Measurements from ENCODE around the gene ZBTB18.

The ZBTB18 gene

DNA sequence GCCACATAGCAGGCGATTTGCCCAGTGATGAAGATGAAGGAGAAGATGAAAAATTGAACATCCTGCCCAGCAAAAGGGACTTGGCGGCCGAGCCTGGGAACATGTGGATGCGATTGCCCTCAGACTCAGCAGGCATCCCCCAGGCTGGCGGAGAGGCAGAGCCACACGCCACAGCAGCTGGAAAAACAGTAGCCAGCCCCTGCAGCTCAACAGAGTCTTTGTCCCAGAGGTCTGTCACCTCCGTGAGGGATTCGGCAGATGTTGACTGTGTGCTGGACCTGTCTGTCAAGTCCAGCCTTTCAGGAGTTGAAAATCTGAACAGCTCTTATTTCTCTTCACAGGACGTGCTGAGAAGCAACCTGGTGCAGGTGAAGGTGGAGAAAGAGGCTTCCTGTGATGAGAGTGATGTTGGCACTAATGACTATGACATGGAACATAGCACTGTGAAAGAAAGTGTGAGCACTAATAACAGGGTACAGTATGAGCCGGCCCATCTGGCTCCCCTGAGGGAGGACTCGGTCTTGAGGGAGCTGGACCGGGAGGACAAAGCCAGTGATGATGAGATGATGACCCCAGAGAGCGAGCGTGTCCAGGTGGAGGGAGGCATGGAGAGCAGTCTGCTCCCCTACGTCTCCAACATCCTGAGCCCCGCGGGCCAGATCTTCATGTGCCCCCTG is 3.3 kb downstream of the ZBTB18 start:
- Histone ChIP-seq H3K4me3 (ENCODE audit: low read length) (no peak overlapping the region), H3K9me3 (ENCODE audit: control insufficient read depth, low read length) (no peaks in the 10 kb centered on the region), H3K9ac (ENCODE audit: low read length) (no peak overlapping the region), H3K4me1 (ENCODE audit: control insufficient read depth, insufficient read depth, low read length) (no peaks in the 10 kb centered on the region), H3K27me3 (ENCODE audit: control insufficient read depth, insufficient read depth, low read length) (no peaks in the 10 kb centered on the region), H3K36me3 (ENCODE audit: control insufficient read depth, insufficient read depth, low read length) (no peaks in the 10 kb centered on the region)

DNA sequence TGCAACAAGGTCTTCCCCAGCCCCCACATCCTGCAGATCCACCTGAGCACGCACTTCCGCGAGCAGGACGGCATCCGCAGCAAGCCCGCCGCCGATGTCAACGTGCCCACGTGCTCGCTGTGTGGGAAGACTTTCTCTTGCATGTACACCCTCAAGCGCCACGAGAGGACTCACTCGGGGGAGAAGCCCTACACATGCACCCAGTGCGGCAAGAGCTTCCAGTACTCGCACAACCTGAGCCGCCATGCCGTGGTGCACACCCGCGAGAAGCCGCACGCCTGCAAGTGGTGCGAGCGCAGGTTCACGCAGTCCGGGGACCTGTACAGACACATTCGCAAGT is 3.8 kb downstream of the ZBTB18 start:
- no peak overlapping the region for H3K4me3 ChIP-seq (ENCODE audit: low read length)
- H3K4me1 ChIP-seq (ENCODE audit: control insufficient read depth, insufficient read depth, low read length), result no peaks in the 10 kb centered on the region
- H3K9me3 ChIP-seq (ENCODE audit: control insufficient read depth, low read length), result no peaks in the 10 kb centered on the region
- no peaks in the 10 kb centered on the region for H3K36me3 ChIP-seq (ENCODE audit: control insufficient read depth, insufficient read depth, low read length)
- H3K27me3 ChIP-seq (ENCODE audit: control insufficient read depth, insufficient read depth, low read length), result no peaks in the 10 kb centered on the region
- H3K9ac ChIP-seq (ENCODE audit: low read length), result no peak overlapping the region

DNA sequence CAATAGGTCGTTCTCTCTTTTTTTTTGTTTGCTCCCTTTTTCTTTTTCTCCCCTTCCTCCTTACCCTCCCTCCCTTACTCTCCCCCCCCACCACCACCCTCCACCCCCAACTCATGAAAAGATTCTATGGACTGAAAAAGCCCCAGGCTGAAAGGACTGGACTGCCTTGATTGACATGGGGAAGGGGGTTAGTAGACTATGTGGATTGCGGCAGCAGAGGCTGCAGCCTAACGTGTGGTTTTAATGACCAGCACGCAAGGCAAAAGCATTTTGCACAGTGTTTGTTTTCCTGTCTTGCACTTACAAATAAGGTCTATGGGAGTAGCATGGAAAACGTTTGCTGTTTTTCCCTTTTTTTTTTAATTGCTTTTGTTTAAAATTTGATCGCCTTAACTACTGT is 5.5 kb downstream of the ZBTB18 start:
- Histone ChIP-seq H3K4me1 (ENCODE audit: control insufficient read depth, insufficient read depth, low read length) (no peaks in the 10 kb centered on the region), H3K4me3 (ENCODE audit: low read length) (no peak overlapping the region), H3K9me3 (ENCODE audit: control insufficient read depth, low read length) (no peaks in the 10 kb centered on the region), H3K27me3 (ENCODE audit: control insufficient read depth, insufficient read depth, low read length) (no peaks in the 10 kb centered on the region), H3K9ac (ENCODE audit: low read length) (no peak overlapping the region), H3K36me3 (ENCODE audit: control insufficient read depth, insufficient read depth, low read length) (no peaks in the 10 kb centered on the region)

DNA sequence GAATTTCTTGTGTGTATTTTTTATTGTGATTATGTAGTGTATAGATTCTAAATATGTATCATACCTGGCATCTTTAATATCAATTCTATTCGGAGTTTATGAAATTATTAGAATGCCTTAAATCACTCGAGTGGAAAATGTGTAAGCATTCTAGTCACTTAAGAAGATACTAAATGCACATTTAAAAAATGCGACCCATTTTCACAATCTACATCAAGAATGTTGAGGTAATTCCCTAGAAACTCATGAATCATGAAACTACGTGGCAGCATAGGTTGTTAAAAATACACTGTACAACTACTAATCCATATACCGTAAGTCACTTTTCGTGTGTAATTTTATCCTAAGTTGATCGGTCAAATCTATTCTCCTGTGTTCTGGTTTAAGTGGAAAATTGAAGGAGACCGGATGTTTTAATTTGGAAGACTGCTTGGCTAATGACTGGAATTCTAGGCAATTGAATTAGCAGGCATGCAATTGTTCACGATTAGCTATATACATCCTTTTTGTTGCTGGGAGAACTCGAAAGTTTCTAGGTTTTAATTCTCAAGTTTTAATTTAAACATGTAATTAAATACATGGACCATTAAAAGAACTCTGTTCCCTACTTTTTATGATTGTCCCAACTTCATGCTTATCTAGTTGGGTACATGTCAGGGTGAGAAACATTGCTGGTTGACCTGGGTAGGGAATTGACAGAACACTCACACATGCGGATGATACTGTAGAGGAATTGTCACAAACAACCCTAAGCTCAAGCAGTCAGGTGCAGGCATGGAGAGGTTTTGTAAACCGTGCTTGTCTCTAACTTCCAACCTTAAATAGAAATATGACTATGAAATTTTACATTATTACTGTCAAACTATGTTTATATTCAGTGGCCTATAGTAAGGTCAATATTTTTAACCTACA is 6.6 kb downstream of the ZBTB18 start:
- Histone ChIP-seq H3K4me3 (ENCODE audit: low read length) (no peak overlapping the region), H3K27me3 (ENCODE audit: control insufficient read depth, insufficient read depth, low read length) (no peaks in the 10 kb centered on the region), H3K9me3 (ENCODE audit: control insufficient read depth, low read length) (no peaks in the 10 kb centered on the region), H3K4me1 (ENCODE audit: control insufficient read depth, insufficient read depth, low read length) (no peaks in the 10 kb centered on the region), H3K36me3 (ENCODE audit: control insufficient read depth, insufficient read depth, low read length) (no peaks in the 10 kb centered on the region), H3K9ac (ENCODE audit: low read length) (no peak overlapping the region)

DNA sequence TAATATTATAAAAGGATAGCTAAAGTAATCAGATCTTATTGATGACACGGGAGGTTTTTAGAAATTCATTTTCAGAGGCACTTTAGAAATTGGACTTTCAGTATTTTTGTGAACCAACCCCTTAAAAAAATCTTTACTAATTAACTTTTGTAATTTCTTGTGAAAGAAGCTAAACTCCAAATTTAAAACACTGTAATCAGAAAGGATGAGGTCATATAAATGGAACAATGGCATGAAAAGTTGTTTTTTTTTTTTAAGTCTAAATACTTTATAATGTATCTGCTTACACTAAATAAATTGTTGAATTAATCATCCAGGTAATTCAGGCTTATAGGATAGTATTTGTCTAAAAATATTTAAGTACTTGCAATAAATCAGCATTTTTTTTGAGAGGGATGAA is 9.0 kb downstream of the ZBTB18 start:
- no peaks in the 10 kb centered on the region for H3K36me3 ChIP-seq (ENCODE audit: control insufficient read depth, insufficient read depth, low read length)
- H3K4me1 ChIP-seq (ENCODE audit: control insufficient read depth, insufficient read depth, low read length), result peaks cover under 1% of the 10 kb centered on the region
- no peak overlapping the region for H3K4me3 ChIP-seq (ENCODE audit: low read length)
- H3K9ac ChIP-seq (ENCODE audit: low read length), result no peak overlapping the region
- H3K9me3 ChIP-seq (ENCODE audit: control insufficient read depth, low read length), result no peaks in the 10 kb centered on the region
- H3K27me3 ChIP-seq (ENCODE audit: control insufficient read depth, insufficient read depth, low read length), result no peaks in the 10 kb centered on the region

DNA sequence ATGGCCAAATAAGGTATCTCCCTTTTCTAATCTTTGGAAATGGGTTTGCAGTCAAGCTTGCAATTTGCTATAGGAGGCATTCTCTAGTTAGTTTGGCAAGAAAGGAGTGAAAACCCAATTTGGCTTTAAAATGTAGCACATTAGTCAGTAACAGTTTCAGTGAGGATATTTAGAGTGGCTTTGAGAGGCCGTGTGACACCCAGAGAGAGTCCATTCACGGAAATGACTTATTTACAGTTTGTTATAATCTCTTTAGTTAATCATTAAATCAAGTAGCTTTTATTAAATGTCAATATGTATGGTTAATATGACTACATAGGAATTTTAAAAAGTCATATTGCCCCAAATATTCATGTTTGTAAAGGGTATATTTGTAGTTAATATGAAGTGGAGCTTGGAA is 9.6 kb downstream of the ZBTB18 start:
- Histone ChIP-seq H3K36me3 (ENCODE audit: control insufficient read depth, insufficient read depth, low read length) (no peaks in the 10 kb centered on the region), H3K9me3 (ENCODE audit: control insufficient read depth, low read length) (no peaks in the 10 kb centered on the region), H3K4me3 (ENCODE audit: low read length) (no peak overlapping the region), H3K27me3 (ENCODE audit: control insufficient read depth, insufficient read depth, low read length) (no peaks in the 10 kb centered on the region), H3K9ac (ENCODE audit: low read length) (no peak overlapping the region), H3K4me1 (ENCODE audit: control insufficient read depth, insufficient read depth, low read length) (peaks cover 6% of the 10 kb centered on the region)

DNA sequence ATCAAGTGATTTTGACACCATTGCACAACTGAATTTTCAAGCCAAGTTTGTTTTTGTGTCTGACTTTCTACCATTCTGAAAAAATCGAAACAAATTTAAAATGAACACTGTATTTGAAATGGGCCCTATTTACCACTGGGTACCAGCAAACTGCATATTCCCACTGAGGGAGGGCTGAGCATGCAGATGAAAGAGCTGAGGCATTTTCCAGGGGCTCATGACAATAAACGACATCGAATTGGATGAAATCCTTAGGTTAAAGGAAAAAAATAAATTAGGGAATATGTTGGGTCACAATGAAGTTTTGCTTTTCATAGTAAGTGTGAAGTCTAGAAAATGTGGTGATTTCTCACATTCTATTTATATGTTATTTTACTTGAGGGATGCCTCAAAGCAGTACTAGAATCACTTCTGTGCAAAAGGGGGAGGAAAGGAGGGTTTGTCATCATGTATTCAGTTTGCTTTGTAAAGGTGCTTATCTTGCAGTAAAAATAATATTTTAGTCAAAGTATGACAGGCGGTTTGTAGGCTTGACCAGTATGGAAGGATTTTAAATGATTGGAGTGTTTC is 11.2 kb downstream of the ZBTB18 start:
- Histone ChIP-seq H3K9me3 (ENCODE audit: control insufficient read depth, low read length) (no peaks in the 10 kb centered on the region), H3K4me3 (ENCODE audit: low read length) (no peak overlapping the region), H3K4me1 (ENCODE audit: control insufficient read depth, insufficient read depth, low read length) (peaks cover 7% of the 10 kb centered on the region), H3K9ac (ENCODE audit: low read length) (no peak overlapping the region), H3K27me3 (ENCODE audit: control insufficient read depth, insufficient read depth, low read length) (no peaks in the 10 kb centered on the region), H3K36me3 (ENCODE audit: control insufficient read depth, insufficient read depth, low read length) (no peaks in the 10 kb centered on the region)

DNA sequence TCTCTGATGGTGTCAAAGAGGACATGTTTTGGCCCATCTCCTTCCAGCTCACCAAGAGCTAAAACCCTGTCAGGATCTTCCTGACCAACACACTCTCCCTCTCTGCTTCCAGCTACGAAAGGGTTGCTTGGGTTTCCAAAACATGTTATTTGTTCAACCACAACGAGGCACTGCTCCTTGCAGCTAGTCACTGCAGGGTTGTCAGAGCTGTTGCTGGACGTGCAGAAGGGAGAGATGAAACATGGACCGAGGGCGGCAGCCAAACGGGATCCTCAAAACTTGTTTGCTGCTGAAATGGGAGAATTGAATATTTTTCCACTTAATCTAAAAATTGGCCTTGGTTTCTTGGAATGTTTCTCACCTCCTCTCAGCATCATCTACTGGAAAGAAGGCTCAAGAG is 12.4 kb downstream of the ZBTB18 start:
- no peak overlapping the region for H3K4me3 ChIP-seq (ENCODE audit: low read length)
- no peaks in the 10 kb centered on the region for H3K27me3 ChIP-seq (ENCODE audit: control insufficient read depth, insufficient read depth, low read length)
- H3K9ac ChIP-seq (ENCODE audit: low read length), result no peak overlapping the region
- no peaks in the 10 kb centered on the region for H3K9me3 ChIP-seq (ENCODE audit: control insufficient read depth, low read length)
- peaks cover 7% of the 10 kb centered on the region for H3K4me1 ChIP-seq (ENCODE audit: control insufficient read depth, insufficient read depth, low read length)
- H3K36me3 ChIP-seq (ENCODE audit: control insufficient read depth, insufficient read depth, low read length), result no peaks in the 10 kb centered on the region

DNA sequence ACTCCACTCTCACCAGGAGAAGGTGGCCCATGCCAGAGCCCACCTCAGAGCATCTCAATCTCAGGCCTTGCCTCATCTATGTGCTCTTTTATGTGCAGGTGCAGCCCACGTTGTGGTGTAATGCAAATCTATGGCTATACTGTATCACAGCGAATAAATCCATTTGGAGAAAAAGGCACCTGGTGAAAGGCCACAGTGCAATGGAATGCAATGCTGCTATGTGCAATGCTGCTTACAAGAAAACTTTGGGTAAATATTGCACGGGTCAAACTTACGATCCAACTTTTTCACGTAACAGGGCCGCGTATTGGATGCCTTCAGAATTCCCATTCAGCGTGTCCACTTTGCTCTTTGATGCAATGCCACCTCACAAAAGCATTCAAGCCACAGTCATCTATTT is 13.5 kb downstream of the ZBTB18 start:
- H3K9me3 ChIP-seq (ENCODE audit: control insufficient read depth, low read length), result no peaks in the 10 kb centered on the region
- no peaks in the 10 kb centered on the region for H3K27me3 ChIP-seq (ENCODE audit: control insufficient read depth, insufficient read depth, low read length)
- no peaks in the 10 kb centered on the region for H3K36me3 ChIP-seq (ENCODE audit: control insufficient read depth, insufficient read depth, low read length)

DNA sequence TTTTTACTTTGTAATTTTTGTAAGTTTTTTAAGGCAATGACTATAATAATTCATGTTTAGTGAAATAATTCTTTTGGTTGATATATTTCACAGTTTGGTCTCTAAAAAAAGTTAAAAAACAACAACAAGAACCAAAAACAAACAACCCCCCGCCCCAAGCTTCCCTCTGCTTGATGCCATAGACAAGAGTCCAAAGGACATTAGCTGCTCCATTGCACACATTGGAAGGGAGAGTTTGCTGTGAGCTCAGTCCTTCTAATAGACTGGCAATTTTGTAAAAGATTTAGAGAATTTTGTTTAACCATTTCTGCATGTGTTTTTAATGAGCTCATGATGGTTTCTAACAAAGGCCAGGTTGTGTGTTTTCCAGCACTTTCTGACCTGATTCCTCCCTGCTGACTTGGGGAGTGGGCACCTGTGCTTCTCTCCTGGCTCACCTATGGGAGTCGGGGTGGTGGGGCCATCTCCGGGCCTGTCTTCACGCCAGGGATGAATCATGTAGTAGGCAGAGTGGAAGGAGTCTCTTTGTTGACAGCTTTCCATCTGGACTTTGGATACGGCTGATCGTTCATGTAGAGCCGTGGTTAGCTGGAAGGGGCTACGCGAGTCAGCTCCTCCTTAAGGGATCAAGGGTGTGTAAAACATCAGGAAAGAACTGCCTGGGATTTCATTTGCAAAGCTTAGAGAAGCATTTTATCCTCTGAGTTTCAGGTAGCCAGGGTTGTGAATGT is 14.1 kb downstream of the ZBTB18 start:
- H3K9me3 ChIP-seq (ENCODE audit: control insufficient read depth, low read length), result no peaks in the 10 kb centered on the region
- H3K4me1 ChIP-seq (ENCODE audit: control insufficient read depth, insufficient read depth, low read length), result peaks cover 7% of the 10 kb centered on the region
- H3K9ac ChIP-seq (ENCODE audit: low read length), result no peak overlapping the region
- H3K27me3 ChIP-seq (ENCODE audit: control insufficient read depth, insufficient read depth, low read length), result no peaks in the 10 kb centered on the region
- no peak overlapping the region for H3K4me3 ChIP-seq (ENCODE audit: low read length)
- no peaks in the 10 kb centered on the region for H3K36me3 ChIP-seq (ENCODE audit: control insufficient read depth, insufficient read depth, low read length)

More for the DNA sequence above, 13.5 kb downstream of the ZBTB18 start:
- H3K9ac ChIP-seq (ENCODE audit: low read length), result no peak overlapping the region
- peaks cover 7% of the 10 kb centered on the region for H3K4me1 ChIP-seq (ENCODE audit: control insufficient read depth, insufficient read depth, low read length)
- H3K4me3 ChIP-seq (ENCODE audit: low read length), result no peak overlapping the region

DNA sequence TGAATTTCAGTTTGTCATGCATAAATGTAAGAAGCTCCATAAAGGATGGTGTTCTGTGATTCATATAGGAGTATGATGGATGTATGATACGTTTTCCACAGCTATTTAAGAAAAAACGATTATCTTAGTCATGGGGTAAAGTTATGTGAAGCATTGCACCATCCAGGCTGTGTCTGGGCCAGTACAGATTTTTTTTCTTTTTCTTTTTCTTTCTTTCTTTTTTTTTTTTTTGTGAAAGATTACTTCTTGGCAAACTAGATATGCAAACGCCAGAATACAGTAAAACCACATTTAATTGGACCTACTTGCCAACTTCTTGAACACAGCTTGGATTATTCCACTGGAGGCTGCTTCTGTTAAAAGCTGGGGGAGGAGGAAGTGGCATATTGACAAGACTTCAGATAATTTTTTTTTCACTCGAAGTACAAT is 14.9 kb downstream of the ZBTB18 start:
- H3K9ac ChIP-seq (ENCODE audit: low read length), result no peak overlapping the region
- no peaks in the 10 kb centered on the region for H3K27me3 ChIP-seq (ENCODE audit: control insufficient read depth, insufficient read depth, low read length)
- no peak overlapping the region for H3K4me3 ChIP-seq (ENCODE audit: low read length)
- no peaks in the 10 kb centered on the region for H3K9me3 ChIP-seq (ENCODE audit: control insufficient read depth, low read length)
- H3K36me3 ChIP-seq (ENCODE audit: control insufficient read depth, insufficient read depth, low read length), result no peaks in the 10 kb centered on the region
- H3K4me1 ChIP-seq (ENCODE audit: control insufficient read depth, insufficient read depth, low read length), result peaks cover 7% of the 10 kb centered on the region
